ENCODE data around the gene CHKA. TPM values are rescaled to one million over a fixed set of nuclear protein-coding genes. Genes with fewer than 3 reads are reported as not detected.

CHKA gene
- total and polyA plus RNA-seq, 2 of the 8 experiments (the other 6 are each of a cell fraction or from before 2014, with no cell fraction given) = 61.2 to 86.6 TPM

DNA sequence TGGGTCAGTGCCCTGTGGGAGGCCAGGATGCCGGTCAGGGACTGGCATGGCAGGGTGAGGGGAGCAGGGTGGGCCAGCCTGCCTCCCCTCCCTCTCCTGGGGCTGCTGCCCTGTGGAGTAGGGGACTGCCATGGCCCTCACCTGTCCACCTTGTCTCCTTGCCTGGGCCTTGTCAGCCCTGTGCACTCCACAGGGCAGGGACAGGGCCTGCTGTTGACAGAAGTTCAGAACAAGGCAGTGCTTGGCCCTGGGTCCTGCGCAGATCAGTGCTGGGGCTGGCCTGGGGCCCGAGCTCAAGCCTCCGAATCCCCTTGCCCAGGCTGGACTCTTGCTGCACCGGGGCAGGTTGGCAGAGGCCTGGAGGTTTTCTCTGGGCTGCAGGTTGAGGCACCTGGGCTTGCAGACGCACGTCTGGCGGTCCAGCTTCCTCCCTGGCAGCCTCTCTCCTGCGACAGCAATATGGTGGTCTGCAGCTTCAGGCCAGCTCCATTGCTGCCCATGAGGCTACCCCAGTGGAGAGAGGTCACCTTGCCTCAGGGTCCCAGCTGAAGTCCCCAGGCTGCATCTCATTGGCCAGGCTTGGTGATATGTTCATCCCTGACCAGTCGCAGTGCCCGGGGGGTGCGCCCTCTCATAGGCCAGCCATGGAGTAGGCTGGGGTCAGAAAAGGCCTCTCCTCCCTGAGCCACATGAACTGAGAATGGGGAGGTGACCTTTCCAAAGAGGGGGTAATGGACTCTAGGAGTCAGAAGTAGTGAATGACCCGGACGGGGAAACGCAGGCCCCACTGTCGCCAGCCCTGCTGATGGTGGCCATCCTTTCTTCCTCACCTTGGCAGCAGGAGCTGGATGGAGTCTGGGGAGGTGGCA, 21.5 kb upstream of the CHKA start:
- no peak overlapping the region for H2BK120ac ChIP-seq (replicated peaks; ENCODE audit: low read depth, low read length)
- H3K9ac ChIP-seq (replicated peaks in 1 of 4; ENCODE audit: extremely low read depth in 1 of 4, low read depth in 3 of 4, low read length in 3 of 4) = no peak overlapping the region
- no peak for FAIRE-seq
- POLR2A ChIA-PET (ENCODE audit: partially characterized antibody) = interaction anchor here (1.2 kb wide), 1 partner anchor 21 kb away, joined by 4 read pairs; no protein-coding TSS in a partner anchor
- H4K8ac ChIP-seq (ENCODE audit: extremely low read depth, insufficient read depth, low read length) = peak overlapping the region; percentile 59
- 90% methylated on average over 15 of the region's 16 CpGs; no CpG with 5 or more reads in 1 of the 2 experiments for WGBS, 2 experiments (ENCODE audit: extremely low coverage in 1 of 2, insufficient coverage in 1 of 2, insufficient read length in 1 of 2, insufficient replicate concordance in 2 of 2, low coverage in 1 of 2, low lambda C conversion rate in 2 of 2, missing lambda C conversion rate in 1 of 2)
- H3K4ac ChIP-seq (replicated peaks; ENCODE audit: insufficient read length, low read depth, low read length) = no peak overlapping the region
- H4K20me1 ChIP-seq (replicated peaks in 1 of 2; ENCODE audit: control insufficient read depth in 1 of 2, insufficient read depth in 2 of 2, low read length in 2 of 2) = no peaks in the 10 kb centered on the region
- H2BK15ac ChIP-seq (ENCODE audit: low read length) = no peak overlapping the region
- H3K23ac ChIP-seq (ENCODE audit: insufficient read length) = no peak overlapping the region
- no peak overlapping the region for H3K14ac ChIP-seq (ENCODE audit: insufficient read length)
- no peak overlapping the region for H2AK5ac ChIP-seq (ENCODE audit: low read depth, low read length)
- H3K79me1 ChIP-seq (ENCODE audit: low read depth, low read length) = no peaks in the 10 kb centered on the region; the same call in 1 of the 2 replicates
- H3K27ac ChIP-seq (ENCODE audit: low read depth, low read length) = no peak overlapping the region
- H3K4me2 ChIP-seq (ENCODE audit: insufficient read depth in 1 of 2, low read depth in 2 of 2, low read length in 2 of 2) = no peak overlapping the region
- H3K9me3 ChIP-seq (ENCODE audit: insufficient read depth in 2 of 2, low read depth in 1 of 2, low read length in 1 of 2) = no peaks in the 10 kb centered on the region
- CTCF ChIA-PET (ENCODE audit: partially characterized antibody) = no interaction called here
- H2BK20ac ChIP-seq (ENCODE audit: low read length) = no peak overlapping the region
- no peaks in the 10 kb centered on the region for H3K4me1 ChIP-seq (replicated peaks in 1 of 4; ENCODE audit: control insufficient read depth in 3 of 4, insufficient read depth in 4 of 4, low read length in 3 of 4)
- H3K18ac ChIP-seq (ENCODE audit: extremely low read depth, low read length) = no peak overlapping the region
- no peak overlapping the region for H3K56ac ChIP-seq (replicated peaks; ENCODE audit: insufficient read length, low read depth, low read length)
- H3K79me2 ChIP-seq (ENCODE audit: control insufficient read depth in 1 of 2, insufficient read depth in 2 of 2, low read length in 2 of 2) = no peaks in the 10 kb centered on the region
- H2AFZ ChIP-seq (ENCODE audit: low read length) = no peak overlapping the region
- no peak overlapping the region for H2BK12ac ChIP-seq (ENCODE audit: low read depth, low read length)
- no peak for DNase-seq (ENCODE audit: low read depth in 1 of 2, low spot score in 2 of 2)
- H3K23me2 ChIP-seq (ENCODE audit: low read depth, low read length) = no peaks in the 10 kb centered on the region
- no peaks in the 10 kb centered on the region for H3K27me3 ChIP-seq (replicated peaks in 1 of 4; ENCODE audit: control insufficient read depth in 3 of 4, extremely low read depth in 1 of 4, insufficient read depth in 3 of 4, low read length in 3 of 4)
- H4K5ac ChIP-seq (ENCODE audit: insufficient read length, low read depth, low read length) = no peak overlapping the region
- no peak overlapping the region for H4K91ac ChIP-seq (replicated peaks; ENCODE audit: insufficient read length, low read length)
- no peak overlapping the region for H3K4me3 ChIP-seq (ENCODE audit: extremely low read depth in 1 of 4, insufficient read depth in 2 of 4, low read depth in 3 of 4, low read length in 4 of 4)
- no peaks in the 10 kb centered on the region for H3K36me3 ChIP-seq (ENCODE audit: control insufficient read depth in 2 of 4, insufficient read depth in 4 of 4, low read length in 3 of 4)
- no peak overlapping the region for H2BK5ac ChIP-seq (ENCODE audit: low read depth, low read length)
- TF ChIP-seq SP2 (IDR thresholded peaks at IDR 0.05; ENCODE audit: low read length) = no peak
- no peak for TF ChIP-seq CHD1 (IDR thresholded peaks at IDR 0.05; ENCODE audit: low read depth, low read length)
- TF ChIP-seq CHD2 (IDR thresholded peaks at IDR 0.05; ENCODE audit: low read length) = no peak
- no peak for TF ChIP-seq MAX (IDR thresholded peaks at IDR 0.05)
- TF ChIP-seq RBBP5 (IDR thresholded peaks at IDR 0.05; ENCODE audit: borderline replicate concordance, low read depth, low read length) = no peak
- no peak for TF ChIP-seq HDAC2 (IDR thresholded peaks at IDR 0.05; ENCODE audit: borderline replicate concordance in 1 of 2, low read depth in 2 of 2, low read length in 2 of 2)
- TF ChIP-seq EP300 (IDR thresholded peaks at IDR 0.05; ENCODE audit: borderline replicate concordance in 1 of 2, low read depth in 2 of 2, low read length in 2 of 2) = no peak
- TF ChIP-seq JUN (IDR thresholded peaks at IDR 0.05; ENCODE audit: low read depth, low read length) = no peak
- TF ChIP-seq FOSL1 (IDR thresholded peaks at IDR 0.05; ENCODE audit: insufficient read depth, low read depth, low read length) = no peak
- TF ChIP-seq, protein P1, sequence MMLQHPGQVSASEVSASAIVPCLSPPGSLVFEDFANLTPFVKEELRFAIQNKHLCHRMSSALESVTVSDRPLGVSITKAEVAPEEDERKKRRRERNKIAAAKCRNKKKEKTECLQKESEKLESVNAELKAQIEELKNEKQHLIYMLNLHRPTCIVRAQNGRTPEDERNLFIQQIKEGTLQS (IDR thresholded peaks at IDR 0.05; ENCODE audit: insufficient read depth, low read depth, low read length) = no peak
- no peak for TF ChIP-seq ZNF274 (IDR thresholded peaks at IDR 0.05; ENCODE audit: borderline replicate concordance, extremely low read depth, low read length)

Measured in H1 (cell line).